Hepatic stellate cell (primary cell): Measurements from ENCODE around the gene AHCTF1.
A peak's percentile ranks its signal among the peaks of the same experiment; 100 is the strongest.
"Not testable (repeated sequence)": the region's sequence is repeated elsewhere in the genome, so short reads cannot be mapped to it uniquely, and the experiment has no call there.

Source experiments
- DNase-seq: peaks from one replicate; pipeline ENCODE4 v3.0.0; 2011; ENCODE audit warnings: low spot score

The AHCTF1 gene

DNA sequence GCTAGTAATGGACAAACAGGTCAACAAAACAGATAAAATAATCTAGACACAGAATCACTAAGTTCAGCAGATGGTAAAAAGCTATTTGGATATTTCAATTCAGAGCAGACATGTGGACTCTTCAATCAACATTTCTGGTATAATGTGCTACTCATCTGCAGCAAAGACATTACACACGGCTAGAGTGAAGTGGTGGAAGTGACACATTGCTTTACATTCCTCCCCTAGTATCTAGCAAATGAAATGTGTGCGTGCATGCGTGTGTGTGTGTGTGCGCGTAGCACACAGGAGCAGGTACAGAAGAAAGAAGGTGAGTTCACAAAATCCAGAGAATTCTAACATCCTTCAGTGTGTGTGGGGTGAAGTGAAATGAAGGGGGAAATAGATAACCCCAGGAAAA is 8.3 kb downstream of the AHCTF1 start:
- DNase-seq = no peak

DNA sequence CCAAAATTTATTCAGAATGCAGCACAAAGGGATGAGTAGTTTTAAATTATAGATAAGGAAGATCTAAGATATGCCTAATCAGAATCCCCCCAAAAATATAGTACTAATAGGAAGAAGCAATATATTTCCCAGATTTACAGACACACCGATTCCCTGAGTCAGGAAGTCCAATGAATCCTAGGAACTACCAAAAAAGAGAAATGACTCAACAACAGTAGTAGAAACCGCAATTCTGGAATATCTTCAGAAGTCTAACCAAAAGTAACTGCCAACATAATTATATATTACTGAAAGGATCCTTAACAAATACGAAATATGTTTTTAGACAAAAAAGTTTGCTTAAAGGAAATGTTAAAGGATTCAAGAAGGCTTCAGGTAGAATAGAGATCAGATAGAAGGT is 10.3 kb downstream of the AHCTF1 start:
- no peak for DNase-seq

DNA sequence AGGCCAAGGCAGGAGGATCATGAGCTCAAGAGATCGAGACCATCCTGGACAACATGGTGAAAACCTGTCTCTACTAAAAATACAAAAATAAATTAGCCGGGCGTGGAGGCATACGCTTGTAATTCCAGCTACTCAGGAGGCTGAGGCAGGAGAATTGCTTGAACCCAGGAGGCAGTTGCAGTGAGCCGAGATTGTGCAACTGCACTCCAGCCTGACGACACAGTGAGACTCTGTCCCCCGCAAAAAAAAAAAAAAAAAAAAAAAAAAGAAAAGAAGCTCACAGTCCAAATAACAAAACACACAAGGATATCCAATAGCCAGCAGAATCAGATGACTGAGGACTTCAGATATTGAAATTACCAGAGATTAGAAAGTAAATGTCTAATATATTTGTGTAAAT is 11.8 kb downstream of the AHCTF1 start:
- DNase-seq = no peak

DNA sequence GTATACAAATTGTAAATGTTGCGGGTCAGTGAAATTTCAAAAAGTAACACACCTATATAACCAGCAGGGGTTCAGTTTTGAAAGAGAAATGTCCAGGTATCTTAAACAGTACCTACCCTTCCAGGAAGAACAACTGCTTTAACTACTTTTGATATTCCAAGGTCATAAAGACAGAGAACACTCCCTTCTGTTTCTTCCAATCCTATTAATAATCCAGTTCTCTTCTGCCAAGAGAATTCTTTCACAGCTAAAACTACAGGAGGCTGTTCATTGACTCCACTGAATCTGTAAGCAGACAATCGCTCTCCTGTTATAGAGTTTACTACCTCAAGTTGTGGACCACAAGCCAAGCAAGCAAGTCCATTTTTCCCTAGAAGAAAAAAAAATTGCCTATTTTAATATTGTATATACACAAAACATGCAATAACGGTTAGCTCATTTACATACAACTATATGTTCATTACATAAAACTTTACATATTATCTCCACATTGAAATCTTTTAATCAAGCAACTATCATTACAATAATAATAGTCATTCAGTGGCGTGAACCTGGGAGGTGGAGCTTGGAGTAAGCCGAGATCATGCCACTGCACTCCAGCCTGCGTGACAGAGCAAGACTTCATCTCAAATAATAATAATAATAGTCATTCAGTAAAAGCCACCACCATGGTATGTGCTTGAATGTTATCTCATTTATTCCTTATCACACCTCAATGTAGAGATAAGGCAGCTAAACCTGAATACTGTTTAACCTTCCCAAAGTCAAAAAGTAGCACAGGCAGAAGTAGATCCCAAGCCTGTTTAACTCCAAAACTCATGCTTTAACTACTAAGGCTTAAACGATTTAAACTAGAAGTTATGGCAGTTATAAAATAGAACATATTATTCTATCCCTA is 15.5 kb downstream of the AHCTF1 start:
- not testable (repeated sequence) for DNase-seq

DNA sequence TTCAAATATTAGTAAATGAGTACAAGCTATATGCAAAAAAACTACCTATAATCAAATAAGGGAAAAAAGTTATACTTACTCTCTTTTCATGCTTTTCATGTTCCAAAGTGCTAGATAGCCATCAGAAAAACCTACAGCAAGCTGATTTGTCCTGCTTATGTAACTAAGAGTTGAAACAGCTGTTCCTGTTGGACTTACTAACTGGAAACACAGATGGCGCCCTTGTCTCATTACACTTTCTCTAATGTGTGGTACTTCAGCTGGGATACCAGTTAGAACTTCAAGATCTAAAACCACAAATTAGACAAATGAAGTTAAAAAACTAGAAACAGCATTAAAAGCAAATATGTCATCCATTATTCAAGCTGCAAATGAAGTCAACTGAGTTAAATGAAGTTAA is 24.3 kb downstream of the AHCTF1 start:
- no peak for DNase-seq

DNA sequence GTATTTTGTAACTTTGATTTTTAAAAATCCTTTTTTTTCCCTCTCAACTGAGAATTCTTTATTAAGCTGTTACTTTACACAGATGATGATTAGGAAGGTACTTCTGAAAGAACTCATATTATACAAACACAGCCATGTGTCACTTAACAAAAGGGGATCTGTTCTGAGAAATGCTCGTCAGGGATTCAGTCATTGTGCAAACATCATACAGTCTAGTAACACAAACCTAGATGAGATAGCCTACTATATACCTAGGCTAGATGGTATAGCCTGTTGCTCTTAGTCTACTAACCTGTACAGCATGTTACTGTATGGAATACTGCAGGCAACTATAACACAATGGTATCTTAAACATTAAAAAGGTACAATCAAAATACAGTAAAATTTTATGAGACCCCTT is 24.9 kb downstream of the AHCTF1 start:
- DNase-seq = no peak

DNA sequence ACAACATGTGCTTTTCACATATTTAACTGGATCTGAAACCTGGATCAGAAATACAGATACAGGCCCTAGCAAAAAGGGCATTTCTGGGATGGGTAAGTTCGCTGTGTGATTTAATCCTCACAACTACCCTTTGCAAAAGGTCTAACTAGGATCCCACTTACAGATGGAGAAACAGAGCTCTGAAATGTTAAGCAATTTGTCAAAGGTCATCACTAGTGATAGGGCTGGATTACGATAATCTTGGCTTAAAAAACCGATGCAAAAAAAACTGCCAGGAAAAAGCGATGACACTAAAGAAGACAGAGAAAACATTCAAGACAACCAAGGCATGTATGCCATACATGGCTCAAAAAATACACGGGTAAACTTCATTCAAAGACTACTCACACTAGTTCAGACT is 29.9 kb downstream of the AHCTF1 start:
- no peak for DNase-seq

DNA sequence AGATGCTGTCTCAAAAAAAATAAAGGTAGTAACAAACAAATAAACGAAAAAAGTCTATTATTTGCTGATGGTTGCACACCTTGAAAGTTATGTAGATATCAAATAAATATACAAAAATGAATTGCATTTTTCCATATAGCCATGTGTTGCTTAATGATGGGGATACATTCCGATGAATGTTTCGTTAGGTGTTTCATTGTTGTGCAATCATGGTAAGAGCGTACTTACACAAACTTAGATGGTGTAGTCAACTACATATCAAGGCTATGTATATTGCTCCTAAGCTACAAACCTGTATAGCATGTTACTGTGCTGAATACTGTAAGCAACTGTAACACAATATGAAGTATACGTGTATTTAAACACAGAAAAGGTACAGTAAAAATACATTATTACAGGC is 34.4 kb downstream of the AHCTF1 start:
- no peak for DNase-seq

DNA sequence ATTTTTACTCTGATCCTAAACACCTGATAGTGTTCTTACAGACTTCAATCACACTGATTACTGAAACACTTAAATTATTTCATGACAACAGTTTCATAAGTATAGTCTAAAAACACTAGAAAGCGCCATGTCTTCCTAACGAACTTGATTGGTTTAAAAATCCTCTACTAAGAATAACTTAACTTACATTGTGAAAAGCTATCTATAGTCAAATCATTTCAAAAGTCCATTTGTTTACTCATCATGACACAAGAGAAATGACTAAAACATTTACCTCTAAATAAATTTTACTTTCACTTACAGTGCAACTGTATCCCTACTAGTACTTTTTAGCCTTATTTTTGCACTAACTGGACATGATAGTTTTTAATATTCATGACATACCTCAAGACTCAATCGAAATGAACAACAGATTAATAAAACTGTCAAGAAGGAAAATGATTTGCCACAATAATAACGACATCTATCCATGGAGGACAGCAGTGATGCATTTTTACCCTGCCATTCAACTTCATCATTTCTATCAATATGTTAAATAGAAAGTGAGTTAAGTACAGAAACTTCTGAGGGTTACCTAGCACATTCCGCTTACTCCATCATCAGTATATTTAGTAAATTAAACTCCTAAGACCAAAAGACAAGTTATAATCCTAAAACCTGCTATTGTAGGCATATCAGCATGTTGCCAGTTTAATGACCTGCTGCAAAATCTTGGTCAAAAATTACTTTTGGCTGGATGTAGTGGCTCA is 38.4 kb downstream of the AHCTF1 start:
- DNase-seq = no peak

DNA sequence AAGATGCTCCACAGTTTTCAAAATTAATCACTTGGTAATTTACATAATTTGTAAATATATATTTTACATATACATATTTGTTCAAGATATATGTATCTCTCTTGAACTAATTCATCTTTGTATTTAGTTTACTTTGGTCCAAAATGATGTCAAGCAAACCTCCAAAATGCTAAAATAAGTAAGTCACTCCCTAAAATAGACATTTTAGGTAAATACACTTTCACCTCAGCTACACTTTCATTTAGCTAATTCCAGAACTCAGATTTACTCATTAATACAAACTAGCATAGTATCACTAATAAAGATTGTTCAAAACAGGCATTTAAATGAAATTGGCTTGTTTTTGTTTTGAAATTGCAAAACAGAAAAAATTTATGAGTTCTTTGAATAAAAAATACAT is 40.6 kb downstream of the AHCTF1 start:
- DNase-seq = no peak

DNA sequence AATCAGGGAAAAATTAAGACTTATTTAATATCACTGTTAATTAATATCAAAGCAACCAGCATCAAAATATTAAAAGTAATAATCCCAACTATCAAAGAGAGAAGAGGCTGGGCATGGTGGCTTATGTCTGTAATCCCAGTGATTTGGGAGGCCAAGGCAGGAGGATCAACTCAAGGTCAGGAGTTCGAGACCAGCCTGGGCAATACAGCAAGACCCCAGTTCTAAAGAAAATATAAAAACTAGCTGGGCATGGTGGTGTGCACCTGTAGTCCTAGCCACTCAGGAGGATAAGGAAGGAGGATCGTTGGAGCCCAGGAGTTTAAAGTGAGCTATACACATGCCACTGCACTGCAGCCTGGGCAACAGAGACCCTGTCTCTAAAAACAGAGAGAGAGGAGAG is 43.2 kb downstream of the AHCTF1 start:
- no peak for DNase-seq

DNA sequence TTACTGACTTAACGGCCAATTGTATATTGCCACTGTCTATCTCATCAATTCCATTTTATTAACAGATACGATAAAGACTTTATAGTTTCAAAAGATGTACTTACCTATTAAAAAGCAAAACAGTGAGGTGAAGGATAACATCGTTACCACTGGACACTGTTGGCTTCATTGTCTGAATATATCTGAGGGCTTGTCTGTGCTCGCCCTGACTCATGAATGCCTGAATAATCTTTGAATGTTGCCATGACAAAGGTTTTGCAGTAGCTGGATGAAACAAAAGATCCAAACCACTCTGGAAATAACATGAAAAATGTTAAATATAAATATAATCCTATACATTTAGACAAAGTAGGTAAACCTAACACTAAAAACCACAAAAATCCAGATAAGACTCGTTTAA is 46.4 kb downstream of the AHCTF1 start:
- not testable (repeated sequence) for DNase-seq

DNA sequence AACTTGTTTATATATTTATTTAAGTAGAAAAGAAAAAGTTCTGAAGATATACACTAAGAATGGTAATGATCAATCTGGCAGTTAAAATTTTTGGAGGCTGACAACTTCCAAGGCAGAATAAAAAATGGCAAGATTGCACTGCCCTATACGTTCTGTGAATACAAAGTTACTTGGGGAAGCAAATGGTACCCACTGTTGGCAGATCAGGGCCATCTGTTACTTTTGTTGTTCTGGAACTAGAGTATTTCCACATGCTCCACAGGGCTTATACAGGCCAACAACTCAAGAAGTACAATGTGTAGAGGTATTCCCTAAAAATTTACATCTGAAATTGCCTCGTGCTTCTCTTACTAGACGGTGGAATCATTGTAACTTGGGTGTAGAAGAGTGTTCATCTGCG is 53.2 kb downstream of the AHCTF1 start:
- no peak for DNase-seq

DNA sequence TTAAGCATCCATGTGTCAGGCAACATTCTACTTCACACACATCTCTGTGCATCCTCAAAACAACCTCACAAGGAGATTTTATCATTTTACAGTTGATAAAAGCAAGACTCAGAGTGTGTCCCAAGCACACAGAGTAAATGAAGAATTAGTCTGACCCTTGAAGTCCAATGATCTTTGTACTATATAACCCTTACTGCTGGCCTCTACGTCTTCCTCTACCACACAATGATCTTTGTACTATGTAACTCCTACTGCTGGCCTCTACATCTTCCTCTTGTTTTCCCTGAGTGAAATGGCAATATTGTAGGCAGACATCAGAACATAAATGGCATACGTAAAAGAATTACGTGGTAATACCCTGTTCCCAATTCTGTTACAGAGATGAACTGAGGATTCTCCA is 55.3 kb downstream of the AHCTF1 start:
- DNase-seq = no peak

DNA sequence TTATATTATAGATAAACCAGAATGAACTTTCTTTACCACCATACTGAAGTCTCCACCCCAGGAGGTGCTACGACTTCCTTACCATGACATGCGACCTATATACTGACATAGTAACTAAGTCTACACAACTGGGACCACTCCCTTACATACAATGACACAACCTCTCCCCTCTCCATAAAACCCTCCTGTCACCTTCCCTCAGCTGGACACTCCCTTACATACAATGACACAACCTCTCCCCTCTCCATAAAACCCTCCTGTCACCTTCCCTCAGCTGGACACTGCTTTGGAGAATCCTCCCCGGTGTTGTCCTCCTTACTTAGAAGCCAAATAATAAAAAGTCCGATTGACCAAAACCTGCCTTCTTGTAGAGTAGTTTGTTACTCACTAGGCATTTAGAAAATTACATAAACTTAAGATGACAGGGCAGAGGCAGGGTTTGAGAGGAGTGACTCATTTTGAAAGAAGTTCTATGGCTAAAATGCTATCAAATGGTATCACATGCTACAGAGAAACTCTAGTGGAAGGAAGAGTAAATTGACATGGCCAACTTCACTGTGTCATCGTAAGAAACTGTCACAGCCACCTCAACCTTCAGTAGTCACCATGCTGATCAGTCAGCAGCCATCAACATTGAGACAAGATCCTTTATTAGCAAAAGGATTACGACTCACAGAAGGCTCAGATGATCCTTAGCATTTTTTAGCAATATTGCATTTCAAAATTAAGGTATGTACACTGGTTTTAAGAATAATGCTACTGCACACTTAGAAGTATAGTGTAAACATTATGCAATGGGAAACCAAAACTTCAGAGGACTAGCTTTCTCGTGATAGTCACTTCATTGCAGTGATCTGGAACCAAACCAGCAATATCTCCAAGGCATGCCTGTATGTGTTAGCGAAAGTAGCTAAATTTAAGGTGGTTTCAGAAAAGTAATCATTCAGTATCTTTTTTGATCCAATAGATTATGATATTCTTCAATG is 56.4 kb downstream of the AHCTF1 start:
- DNase-seq = peak; percentile 40

DNA sequence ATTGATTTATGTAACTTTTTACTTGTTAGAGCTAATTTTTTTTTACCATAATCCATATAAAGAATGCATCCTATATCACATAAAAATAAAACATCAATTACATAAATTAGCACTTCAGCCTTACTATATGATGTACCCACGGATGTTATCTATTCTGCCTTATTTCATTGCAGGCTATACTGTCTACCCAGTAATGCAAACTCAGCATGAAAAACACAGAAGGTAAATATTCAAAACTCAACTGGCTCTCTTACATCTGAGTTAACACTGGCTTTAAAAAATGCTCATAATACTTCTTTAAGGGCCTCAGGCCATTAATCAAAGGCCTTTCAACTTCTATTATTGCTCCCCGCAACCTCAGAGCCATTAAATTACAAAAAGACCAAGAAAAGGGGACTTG is 65.8 kb downstream of the AHCTF1 start:
- DNase-seq = no peak

DNA sequence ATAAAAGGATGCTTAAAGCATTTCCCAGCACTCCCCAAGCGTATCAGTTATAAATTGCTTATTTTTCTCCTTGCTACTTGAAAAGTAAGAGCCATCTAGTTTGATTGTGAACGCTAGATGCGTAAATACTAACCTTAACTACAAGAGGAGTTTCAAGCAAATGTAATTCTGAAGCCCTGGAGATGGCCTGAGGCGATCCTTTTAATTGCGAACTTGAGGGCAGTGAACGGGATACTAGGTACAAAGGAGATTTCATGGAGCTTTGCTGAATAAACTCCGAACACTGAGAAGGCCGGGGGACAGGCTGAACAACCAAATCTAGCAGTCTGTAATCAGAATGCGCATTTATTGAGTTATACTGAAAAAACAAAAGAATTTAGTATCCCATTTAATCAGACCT is 68.0 kb downstream of the AHCTF1 start:
- DNase-seq = not testable (repeated sequence)

DNA sequence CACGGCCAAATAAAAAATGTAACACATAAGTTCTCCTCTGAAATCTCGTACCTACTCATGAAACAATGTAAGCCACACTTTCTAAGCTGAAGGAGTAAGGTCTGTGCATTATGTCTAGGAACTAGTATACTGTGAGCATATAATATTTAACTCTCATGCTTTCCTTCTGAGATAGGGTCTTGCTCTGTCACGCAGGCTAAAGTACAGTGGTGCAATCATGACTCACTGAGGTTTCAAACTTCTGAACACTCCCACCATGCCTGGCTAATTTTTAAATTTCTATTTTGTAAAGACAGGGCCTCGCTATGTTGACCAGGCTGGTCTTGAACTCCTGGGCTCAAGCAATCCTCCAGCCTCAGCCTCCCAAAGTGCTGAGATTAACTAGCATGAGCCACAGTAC is 71.3 kb downstream of the AHCTF1 start:
- no peak for DNase-seq

DNA sequence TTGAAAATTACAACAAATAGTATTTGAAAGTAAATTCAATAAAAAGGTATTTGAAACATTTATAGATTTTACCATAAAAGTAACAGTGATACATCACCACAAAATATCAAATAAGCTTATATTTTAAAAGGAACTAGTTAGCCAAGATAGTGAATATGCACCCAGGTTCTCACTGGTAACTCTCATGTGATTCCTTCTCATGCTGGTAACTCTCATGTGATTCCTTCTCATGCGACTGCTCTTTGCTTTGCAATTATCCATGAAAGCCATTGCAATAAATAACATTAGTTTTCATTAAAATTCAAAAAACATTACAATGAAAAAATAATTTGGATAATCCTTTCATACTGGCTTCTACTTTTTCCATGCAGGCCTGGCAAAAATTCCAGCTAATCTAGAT is 75.4 kb downstream of the AHCTF1 start:
- no peak for DNase-seq

DNA sequence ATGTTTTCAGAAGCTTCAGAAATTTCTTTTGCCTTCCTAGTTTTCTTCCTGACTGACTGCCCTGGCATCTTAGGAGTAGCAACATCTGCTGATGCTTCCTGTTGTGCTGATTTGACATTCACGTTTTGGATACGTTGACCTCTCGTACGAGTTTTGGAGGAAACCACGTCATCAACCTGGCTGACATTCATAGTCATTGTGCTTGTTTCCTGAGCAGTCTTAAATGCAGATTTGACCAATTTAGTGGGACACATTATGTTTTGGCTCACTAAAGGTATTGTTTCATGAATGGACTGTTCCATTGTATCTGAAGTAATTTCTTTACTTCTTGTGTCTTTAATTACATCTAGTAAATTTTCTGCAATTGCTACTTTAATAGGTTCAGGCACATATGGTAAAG is 81.1 kb downstream of the AHCTF1 start:
- DNase-seq = not testable (repeated sequence)

DNA sequence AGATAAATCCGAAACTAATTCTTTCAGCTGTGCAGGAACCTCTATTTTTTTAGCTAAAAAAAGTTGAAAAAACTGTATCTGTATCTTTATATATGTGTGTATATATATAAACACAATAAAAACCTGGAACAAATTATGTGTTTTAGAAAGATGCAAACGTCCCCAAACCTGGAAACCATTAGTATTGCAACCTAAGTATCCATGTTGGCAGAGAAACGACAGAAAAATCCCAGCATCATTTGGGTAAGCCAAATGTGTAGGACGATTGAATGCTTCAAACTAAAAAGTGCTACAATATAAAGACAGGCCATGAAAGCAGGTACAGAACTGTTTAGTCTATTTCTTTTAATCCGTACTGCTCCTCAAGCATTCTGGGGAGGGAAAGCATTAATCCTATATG is 87.9 kb downstream of the AHCTF1 start:
- DNase-seq = no peak

DNA sequence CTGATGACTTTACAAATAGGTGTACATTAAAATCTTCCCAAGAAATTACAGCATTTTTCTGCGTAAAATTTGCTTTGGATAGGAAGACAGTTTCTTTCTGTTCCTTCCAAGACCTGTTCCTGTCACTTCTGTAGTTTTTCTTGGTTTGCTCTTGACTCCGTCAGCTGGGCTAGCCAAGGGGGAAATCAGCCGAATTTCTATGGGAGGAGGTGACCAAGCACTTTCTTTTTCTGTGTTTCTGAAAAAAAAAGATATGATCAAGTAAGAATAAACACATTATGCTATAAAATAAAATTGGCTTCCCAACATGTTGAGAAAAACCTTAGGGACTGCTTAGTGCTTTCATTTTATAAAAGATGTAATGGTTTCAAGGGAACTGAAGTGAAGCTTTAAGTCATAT is 91.0 kb downstream of the AHCTF1 start:
- DNase-seq = not testable (repeated sequence)
